Spinal cord (tissue), 10 donors: ENCODE results near the gene IPO8. TPM values are rescaled to one million over a fixed set of nuclear protein-coding genes. Genes with fewer than 3 reads are reported as not detected.
A peak's percentile ranks its signal among the peaks of the same experiment; 100 is the strongest.

ENCODE experiments used
- DNase-seq, 6 donors: peaks; one replicate each; pipeline versions ENCODE4 v3.0.0 to v3.0.0-alpha.2; 2013 to 2015; ENCODE audit warnings: low spot score in 6 of 6, low read depth in 4 of 6
- H3K27ac ChIP-seq: one replicate; pipeline ENCODE4 v1.5.1; 2013; ENCODE audit warnings: low read depth, low read length, control low read depth
- H3K27me3 ChIP-seq: one replicate; pipeline ENCODE4 v1.6.1; 2013; ENCODE audit warnings: low read length; ENCODE audit not compliant: control insufficient read depth, insufficient read depth
- H3K36me3 ChIP-seq: one replicate; pipeline ENCODE4 v1.6.1; 2013; ENCODE audit warnings: low read length; ENCODE audit not compliant: control insufficient read depth, insufficient read depth
- H3K4me1 ChIP-seq: one replicate; pipeline ENCODE4 v1.6.1; 2013; ENCODE audit warnings: low read length; ENCODE audit not compliant: control insufficient read depth, insufficient read depth
- H3K4me3 ChIP-seq: one replicate; pipeline ENCODE4 v1.5.1; 2013; ENCODE audit warnings: low read depth, low read length, control low read depth
- H3K9me3 ChIP-seq: one replicate; pipeline ENCODE4 v1.6.1; 2013; ENCODE audit warnings: low read length; ENCODE audit not compliant: control insufficient read depth, insufficient read depth
- WGBS: methylation state at CpG from one replicate; pipeline ENCODE4 v1.1.5; 2013; ENCODE audit warnings: missing lambda C conversion rate; ENCODE audit not compliant: insufficient coverage; 5-methylcytosine and 5-hydroxymethylcytosine counted together
- long read RNA-seq, 4 donors: transcript quantifications; one replicate each; lab custom pipeline, GENCODE V29; 2026
- polyA plus RNA-seq, 2 donors: library from polyadenylated mRNA; unstranded; fragments of 120-200 nt; gene quantifications; one replicate each; pipeline ENCODE4 v1.2.1, GENCODE V29; 2013; ENCODE audit not compliant: insufficient read length in 2 of 2
- total RNA-seq, 2 donors: library from RNA; depleted of rRNA in 1 of 2; stranded (reverse); fragments of 120-200 nt in 1 of 2; fragments of >200 nt in 1 of 2; gene quantifications; one replicate each; pipeline versions ENCODE4 v1.2.3 to v1.2.4, GENCODE V29; 2013 to 2014
- donor health status: healthy.

The IPO8 gene
- 10 to 100 TPM; 32.4 to 61.5 TPM for total RNA-seq
- 10 to 100 TPM; 32.4 to 40.4 TPM for polyA plus RNA-seq
- long read RNA-seq, donor 1, full-length matches to known transcripts, result 1 of 13 reads
- long read RNA-seq, donor 1, partial matches to known transcripts, result 12 of 13 reads
- long read RNA-seq, donor 1, other reads (novel, unspliced or antisense), result 0 of 13 reads
- long read RNA-seq, donor 2, full-length matches to known transcripts, result 1 of 1 reads
- long read RNA-seq, donor 2, partial matches to known transcripts, result 0 of 1 reads
- long read RNA-seq, donor 2, other reads (novel, unspliced or antisense), result 0 of 1 reads
- long read RNA-seq, donor 3, full-length matches to known transcripts, result 1 of 11 reads
- long read RNA-seq, donor 3, partial matches to known transcripts, result 10 of 11 reads
- long read RNA-seq, donor 3, other reads (novel, unspliced or antisense), result 0 of 11 reads
- long read RNA-seq, donor 4, result 0 reads

DNA sequence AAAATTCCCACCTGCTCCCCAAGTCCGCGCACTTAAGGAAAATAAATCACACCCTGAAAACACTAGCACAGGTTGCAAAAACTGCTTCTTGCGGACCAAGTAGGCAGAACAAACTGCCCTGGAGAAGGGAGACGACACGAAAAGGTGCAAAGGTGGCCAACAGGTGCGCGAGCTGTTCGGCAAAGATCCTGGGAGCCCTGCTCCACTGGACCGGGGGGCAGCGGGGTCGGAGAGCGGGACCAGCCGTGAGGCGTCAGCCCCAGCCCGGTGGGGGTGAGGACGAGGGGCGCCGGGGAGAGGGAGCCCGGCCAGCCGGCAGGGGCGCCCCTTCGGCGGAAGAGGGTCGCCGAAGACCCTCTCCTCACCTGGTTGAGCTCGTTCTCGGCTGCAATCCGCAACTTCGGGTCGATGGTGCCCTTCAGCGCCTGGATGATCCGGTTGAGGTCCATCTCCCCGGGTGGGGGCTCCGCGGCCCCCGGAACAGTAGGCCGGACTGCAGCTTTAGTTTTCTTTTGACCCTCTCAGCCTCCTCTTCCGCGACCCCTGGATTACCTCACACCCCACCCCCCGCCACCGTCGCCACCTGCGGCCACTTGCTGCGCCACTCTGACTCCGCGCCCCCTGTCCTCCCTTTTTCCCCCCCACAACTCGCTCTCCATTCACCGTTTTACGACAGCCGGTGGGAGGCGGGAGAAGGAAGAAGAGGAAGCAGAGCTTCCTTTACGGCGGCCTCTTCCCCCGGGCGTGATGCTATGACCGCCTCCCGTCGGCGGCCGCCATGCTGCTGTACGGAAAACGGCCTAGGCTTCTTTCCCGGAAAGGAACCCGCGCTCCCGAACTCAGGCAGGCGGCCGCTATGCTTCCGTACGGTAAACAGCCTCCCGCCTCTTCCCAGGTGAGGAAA is at the start of gene IPO8:
IPO8 (minus strand) TSS at position 671 of the 904 bp plus-strand sequence; CDS start at position 449, 222 bp downstream.
- H3K27ac ChIP-seq, result peak within 1 kb of the TSS; percentile 33
- H3K4me3 ChIP-seq, result peak within 1 kb of the TSS; percentile 94
- H3K9me3 ChIP-seq, result no peaks in the 10 kb centered on the region
- peak; percentile 80 to 99 (median 92) for DNase-seq
- whole genome bisulfite sequencing, result under 1% methylated on average over 59 of the region's 71 CpGs
- H3K36me3 ChIP-seq, result no peaks in the 10 kb centered on the region
- H3K4me1 ChIP-seq, result peaks cover 5% of the 10 kb centered on the region
- no peaks in the 10 kb centered on the region for H3K27me3 ChIP-seq

DNA sequence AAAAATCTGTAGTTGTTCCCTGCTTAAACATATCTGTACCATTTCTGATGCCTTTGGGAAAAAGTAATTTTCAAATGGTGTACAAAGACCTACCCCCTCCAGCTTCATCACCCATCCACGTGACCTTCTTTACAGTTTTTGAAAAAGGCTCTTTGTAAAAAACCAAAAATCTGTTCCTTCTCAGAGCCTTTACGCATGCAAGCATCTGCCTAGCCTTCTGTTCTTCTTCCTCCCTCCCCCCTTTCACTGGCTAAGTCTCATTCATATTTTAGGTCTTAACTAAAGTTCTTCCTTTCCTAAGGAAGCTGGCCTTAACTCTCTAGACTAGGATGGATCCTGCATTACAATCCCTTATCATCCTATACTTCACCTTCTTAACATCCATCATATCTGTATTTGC is 48.7 kb upstream of the IPO8 start:
- H3K4me3 ChIP-seq, result no peak overlapping the region
- H3K36me3 ChIP-seq, result peaks cover 4% of the 10 kb centered on the region
- peak in 1 of 6 donors; percentile 59 for DNase-seq
- 87% methylated on average over 2 of the region's 2 CpGs for WGBS
- no peaks in the 10 kb centered on the region for H3K4me1 ChIP-seq
- H3K27ac ChIP-seq, result no peak overlapping the region
- H3K27me3 ChIP-seq, result no peaks in the 10 kb centered on the region
- H3K9me3 ChIP-seq, result no peaks in the 10 kb centered on the region

DNA sequence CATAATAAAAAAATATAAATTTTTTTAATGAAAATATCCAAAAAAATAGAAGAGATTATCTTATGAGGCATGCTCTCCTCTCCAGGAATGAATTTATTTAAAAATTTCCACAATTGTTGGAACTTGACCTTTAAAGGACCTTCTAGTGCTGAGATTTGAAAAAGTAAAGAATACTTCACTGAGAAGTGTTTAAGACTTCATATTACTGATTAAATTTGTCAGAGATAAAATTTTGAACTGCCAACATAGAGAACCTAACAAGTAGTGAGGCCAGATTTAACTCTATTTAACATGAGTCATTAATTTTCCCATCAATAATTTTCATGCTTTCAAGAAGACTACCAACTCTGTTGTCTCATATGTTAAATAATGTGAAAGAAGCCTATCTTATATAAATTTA is 44.6 kb upstream of the IPO8 start:
- no peak for DNase-seq

DNA sequence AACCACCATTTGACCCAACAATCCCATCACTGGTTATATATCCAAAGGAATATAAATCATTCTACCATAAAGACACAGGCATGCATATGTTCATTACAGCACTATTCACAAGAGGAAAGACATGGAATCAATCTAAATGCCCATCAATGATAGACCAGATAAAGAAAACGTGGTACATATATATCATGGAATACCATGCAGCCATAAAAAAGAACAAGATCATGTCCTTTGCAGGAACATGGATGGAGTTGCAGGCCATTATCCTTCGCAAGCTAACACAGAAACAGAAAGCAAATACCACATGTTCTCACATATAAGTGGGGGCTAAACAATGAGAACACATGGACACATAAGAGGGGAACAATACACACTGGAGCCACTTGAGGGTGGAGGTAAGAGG is 43.4 kb upstream of the IPO8 start:
- no peaks in the 10 kb centered on the region for H3K4me1 ChIP-seq
- H3K4me3 ChIP-seq, result no peak overlapping the region
- no CpG with 5 or more reads among the region's 2 CpGs for WGBS
- H3K36me3 ChIP-seq, result peaks cover 9% of the 10 kb centered on the region
- H3K27me3 ChIP-seq, result no peaks in the 10 kb centered on the region
- DNase-seq, result no peak
- no peak overlapping the region for H3K27ac ChIP-seq
- no peaks in the 10 kb centered on the region for H3K9me3 ChIP-seq

More for the DNA sequence above, 44.6 kb upstream of the IPO8 start:
- H3K9me3 ChIP-seq, result no peaks in the 10 kb centered on the region
- H3K27ac ChIP-seq, result no peak overlapping the region
- H3K36me3 ChIP-seq, result peaks cover 5% of the 10 kb centered on the region
- H3K27me3 ChIP-seq, result no peaks in the 10 kb centered on the region
- H3K4me1 ChIP-seq, result no peaks in the 10 kb centered on the region
- no peak overlapping the region for H3K4me3 ChIP-seq

DNA sequence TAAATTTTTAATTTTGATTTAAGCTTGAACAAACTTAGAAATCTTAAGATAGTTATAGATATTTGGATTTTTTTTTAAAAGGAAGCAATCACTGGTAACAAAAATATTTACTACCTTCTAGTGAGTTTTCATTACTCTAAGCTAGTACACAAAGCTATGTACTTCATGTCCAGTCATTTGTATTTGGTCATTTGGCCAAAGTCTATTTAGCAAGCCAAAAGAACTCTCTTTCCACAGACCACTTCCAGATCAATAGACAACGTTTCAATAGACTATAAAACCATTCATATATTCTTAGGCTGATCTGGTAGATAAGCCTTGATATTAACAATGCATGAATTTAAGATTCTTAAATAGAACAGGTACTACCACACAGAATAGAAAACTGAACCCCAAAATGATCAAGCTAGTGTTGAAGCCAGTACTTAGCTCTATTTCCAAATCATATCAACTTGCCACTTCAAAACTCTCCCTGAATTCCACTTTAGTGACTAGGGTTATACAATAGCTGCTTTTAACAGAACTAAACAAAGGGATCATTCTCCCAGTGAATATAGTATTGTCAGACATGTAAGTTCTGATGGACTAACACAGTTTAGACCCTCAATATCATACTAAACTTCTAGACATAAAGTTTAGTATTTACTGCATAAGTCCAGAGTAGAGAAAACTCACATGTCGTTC is 37.4 kb upstream of the IPO8 start:
- Histone ChIP-seq H3K4me3 (no peak overlapping the region), H3K4me1 (no peaks in the 10 kb centered on the region), H3K27ac (peak overlapping the region; percentile 58), H3K27me3 (no peaks in the 10 kb centered on the region), H3K36me3 (peaks cover 9% of the 10 kb centered on the region), H3K9me3 (no peaks in the 10 kb centered on the region)
- WGBS, result no CpG with 5 or more reads among the region's 2 CpGs
- DNase-seq, result peak in 1 of 6 donors; percentile 18

DNA sequence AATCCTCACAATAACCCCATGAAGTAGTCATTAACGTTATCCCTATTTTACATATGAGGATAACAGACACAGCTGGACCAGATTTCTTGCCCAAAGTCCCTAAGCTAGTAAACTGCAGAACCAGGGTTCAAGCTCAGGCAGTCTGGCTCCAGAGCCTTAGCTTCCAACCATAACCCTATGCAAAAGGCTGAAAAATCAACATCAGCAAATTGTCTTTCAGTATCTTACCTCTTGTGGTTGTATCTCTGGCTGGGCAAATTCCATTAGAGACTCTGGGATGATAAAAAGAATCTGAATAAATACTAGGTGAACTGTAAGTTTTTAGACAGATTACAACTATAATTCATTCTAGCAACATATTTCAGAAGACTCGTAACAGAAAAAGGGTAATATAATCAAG is 34.3 kb upstream of the IPO8 start:
- Histone ChIP-seq H3K27me3 (no peaks in the 10 kb centered on the region), H3K27ac (no peak overlapping the region), H3K4me1 (no peaks in the 10 kb centered on the region), H3K36me3 (peaks cover 8% of the 10 kb centered on the region), H3K4me3 (no peak overlapping the region), H3K9me3 (no peaks in the 10 kb centered on the region)
- DNase-seq, result no peak
- 50% methylated on average over 1 of the region's 2 CpGs for WGBS

DNA sequence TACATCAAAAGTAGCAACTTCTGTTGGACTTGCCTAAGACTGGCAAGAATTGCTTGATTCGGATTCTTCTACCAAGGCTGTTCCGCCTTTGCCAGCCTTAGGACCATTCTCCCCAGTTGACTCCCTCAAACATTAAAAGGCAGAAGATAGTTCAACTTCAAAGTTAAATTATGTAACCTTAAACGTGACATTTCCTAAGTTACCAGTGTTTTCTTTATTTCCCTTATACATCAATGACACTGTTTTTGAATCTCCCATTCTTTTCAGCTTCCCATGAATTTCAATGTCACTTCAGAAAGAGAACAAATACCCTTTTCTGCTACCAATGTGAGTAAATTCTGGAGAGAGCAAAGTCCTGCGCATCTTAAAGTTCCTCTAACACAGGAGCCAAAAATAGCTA is 33.9 kb upstream of the IPO8 start:
- 78% methylated on average over 3 of the region's 4 CpGs for WGBS
- H3K27me3 ChIP-seq, result no peaks in the 10 kb centered on the region
- peak in 2 of 6 donors; percentile 6 to 12 for DNase-seq

DNA sequence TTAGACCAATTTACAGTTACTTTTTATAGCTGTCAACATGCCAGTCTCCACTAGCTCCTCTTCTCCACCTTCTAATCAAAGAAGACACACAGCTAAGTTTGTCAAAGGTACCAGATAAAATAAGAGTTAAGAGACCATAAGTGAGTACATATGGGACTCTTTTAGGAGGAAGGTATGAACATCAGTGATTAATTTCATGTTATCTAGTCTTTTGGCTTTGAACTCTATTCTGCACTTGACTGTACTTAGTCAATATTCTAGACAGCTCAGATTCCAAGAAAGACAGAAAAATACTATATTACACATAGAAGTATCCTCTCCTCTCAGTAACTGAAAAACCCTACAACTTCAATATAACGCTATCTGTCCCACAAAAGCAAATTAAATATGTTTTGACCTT is 31.0 kb upstream of the IPO8 start:
- Histone ChIP-seq H3K4me3 (no peak overlapping the region), H3K9me3 (no peaks in the 10 kb centered on the region), H3K27ac (no peak overlapping the region), H3K4me1 (no peaks in the 10 kb centered on the region), H3K27me3 (no peaks in the 10 kb centered on the region), H3K36me3 (peaks cover 12% of the 10 kb centered on the region)
- no CpG with 5 or more reads among the region's 1 CpG for WGBS
- DNase-seq, result no peak

More for the DNA sequence above, 33.9 kb upstream of the IPO8 start:
- no peak overlapping the region for H3K27ac ChIP-seq
- no peaks in the 10 kb centered on the region for H3K9me3 ChIP-seq
- no peaks in the 10 kb centered on the region for H3K4me1 ChIP-seq
- H3K4me3 ChIP-seq, result no peak overlapping the region
- peaks cover 8% of the 10 kb centered on the region for H3K36me3 ChIP-seq

DNA sequence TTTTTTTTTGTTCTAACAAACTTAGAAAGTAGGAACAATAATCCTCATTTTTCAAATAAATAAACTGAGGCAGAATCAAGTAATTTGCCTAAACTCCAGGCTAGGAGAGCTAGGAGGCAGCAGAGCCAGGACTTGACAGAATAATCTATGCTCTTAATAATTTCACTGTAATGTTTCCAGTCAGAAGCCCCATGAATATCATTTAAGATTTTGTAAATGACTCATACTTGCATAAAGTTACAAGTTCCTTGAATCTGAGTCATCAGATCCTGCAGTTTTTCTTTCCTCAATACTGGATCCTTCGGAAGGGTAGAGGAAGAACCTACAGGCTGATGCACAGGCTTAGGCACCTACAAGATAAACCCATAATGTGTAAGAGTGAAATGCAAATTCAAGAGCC is 30.1 kb upstream of the IPO8 start:
- H3K4me1 ChIP-seq, result no peaks in the 10 kb centered on the region
- WGBS, result no CpG with 5 or more reads among the region's 1 CpG
- no peak for DNase-seq
- no peaks in the 10 kb centered on the region for H3K9me3 ChIP-seq
- no peaks in the 10 kb centered on the region for H3K27me3 ChIP-seq
- peaks cover 12% of the 10 kb centered on the region for H3K36me3 ChIP-seq
- H3K4me3 ChIP-seq, result no peak overlapping the region
- H3K27ac ChIP-seq, result no peak overlapping the region
